HepG2 (cell line): ENCODE results near the gene APBB3. TPM values are rescaled to one million over a fixed set of nuclear protein-coding genes. Genes with fewer than 3 reads are reported as not detected.
A peak's percentile ranks its signal among the peaks of the same experiment; 100 is the strongest.

Source experiments
- ATAC-seq: fragments of 200-7000 bp; cut with Tn5 transposase; 3 replicates; pipeline ENCODE4 v1.9.1; 2020; ENCODE audit warnings: mild to moderate bottlenecking, moderate library complexity
- BruUV-seq: library from RNA; stranded (reverse); fragments of 400-500 nt; replicated peaks from 2 replicates; lab custom pipeline; 2021; lab: Mats Ljungman, UMichigan
- CTCF ChIA-PET: fragments of 300-600 bp; formaldehyde crosslinking; extraction: SDS; loops from one replicate; lab custom pipeline; 2021; ENCODE audit warnings: low total read pairs, inconsistent platforms, low intra/inter-chr PET ratio; lab: Yijun Ruan, JAX
- POLR2A ChIA-PET: fragments of 350-600 bp; sonication (Branson Sonifier 250); formaldehyde crosslinking; loops from one replicate; lab custom pipeline; 2020; ENCODE audit warnings: antibody characterized with exemption, inconsistent platforms; lab: Yijun Ruan, JAX
- DNase-seq: peaks from one replicate; pipeline ENCODE4 v3.0.0-alpha.2; 2015; ENCODE audit warnings: low spot score
- FAIRE-seq: peaks from 3 replicates; lab custom pipeline; 2011; peaks lifted over from hg19 to GRCh38; lab: Jason Lieb, UNC
- H2AFZ ChIP-seq: one replicate; pipeline ENCODE4 v1.6.1; 2011; ENCODE audit warnings: low read length, inconsistent platforms
- H3K27ac ChIP-seq: fragments of 300-600 bp; 3 replicates; pipeline ENCODE4 v1.8.0; 2011; ENCODE audit warnings: mixed run types, mild to moderate bottlenecking, mixed read lengths, low read length, inconsistent platforms; ENCODE audit not compliant: insufficient read depth; ENCODE audit errors: extremely low read length
- H3K27me3 ChIP-seq, 2 experiments: fragments of 200-600 bp in 1 of 2; 2 replicates in 1 of 2; 3 replicates in 1 of 2; pipeline versions ENCODE4 v1.6.0 to v1.8.0; 2011; ENCODE audit warnings: low read length in 2 of 2, mild to moderate bottlenecking in 2 of 2, moderate library complexity in 2 of 2, inconsistent platforms in 1 of 2; ENCODE audit not compliant: insufficient read depth in 2 of 2, control insufficient read depth in 1 of 2
- H3K36me3 ChIP-seq, 2 experiments: fragments of 200-600 bp in 1 of 2; replicated peaks in 1 of 2; 2 replicates in 1 of 2; 3 replicates in 1 of 2; pipeline versions ENCODE4 v1.5.1 to v1.8.0; 2011; ENCODE audit warnings: low read length in 2 of 2, inconsistent platforms in 1 of 2; ENCODE audit not compliant: insufficient read depth in 2 of 2, control insufficient read depth in 1 of 2
- H3K4me1 ChIP-seq: 2 replicates; pipeline ENCODE4 v1.5.1; 2012; ENCODE audit warnings: low read length, inconsistent platforms; ENCODE audit not compliant: insufficient read depth
- H3K4me2 ChIP-seq: 2 replicates; pipeline ENCODE4 v1.6.0; 2011; ENCODE audit warnings: low read depth, low read length, inconsistent platforms
- H3K4me3 ChIP-seq, 3 experiments: fragments of 200-600 bp in 1 of 3; sonication (generic), shearing (Covaris generic) in 1 of 3; replicated peaks in 1 of 3; 2 replicates each; pipeline ENCODE4 v1.5.1; 2011 to 2016; ENCODE audit warnings: low read length in 3 of 3, inconsistent platforms in 2 of 3, low read depth in 2 of 3, mild to moderate bottlenecking in 2 of 3, control low read depth in 1 of 3, mixed read lengths in 1 of 3; ENCODE audit not compliant: insufficient read depth in 1 of 3
- H3K79me2 ChIP-seq: one replicate; pipeline ENCODE4 v1.6.1; 2011; ENCODE audit warnings: low read length, inconsistent platforms; ENCODE audit not compliant: insufficient read depth
- H3K9ac ChIP-seq: 2 replicates; pipeline ENCODE4 v1.6.0; 2011; ENCODE audit warnings: mild to moderate bottlenecking, low read depth, low read length, inconsistent platforms; ENCODE audit not compliant: insufficient read depth
- H3K9me3 ChIP-seq: 2 replicates; pipeline ENCODE4 v1.5.1; 2012; ENCODE audit warnings: mild to moderate bottlenecking, low read length
- H4K20me1 ChIP-seq: 2 replicates; pipeline ENCODE4 v1.6.0; 2011; ENCODE audit warnings: inconsistent platforms, mild to moderate bottlenecking, low read length, moderate library complexity; ENCODE audit not compliant: insufficient read depth
- DZIP1 ChIP-seq: sonication (generic); formaldehyde crosslinking; IDR thresholded peaks from 2 replicates; pipeline ENCODE4 v1.5.0; 2020; ENCODE audit warnings: mild to moderate bottlenecking, missing genetic modification reagents
- KDM2A ChIP-seq: sonication (generic); formaldehyde crosslinking; IDR thresholded peaks from 2 replicates; pipeline ENCODE4 v1.4.0; 2020; ENCODE audit warnings: low read depth, missing genetic modification reagents, borderline replicate concordance
- RELA ChIP-seq: sonication (generic); formaldehyde crosslinking; IDR thresholded peaks from 2 replicates; pipeline ENCODE4 v1.4.0; 2020; ENCODE audit warnings: missing genetic modification reagents
- RFX3 ChIP-seq: IDR thresholded peaks from 2 replicates; pipeline ENCODE4 v1.6.1; 2016; ENCODE audit warnings: missing biosample characterization, missing genetic modification reagents
- SATB2 ChIP-seq: sonication (generic); formaldehyde crosslinking; IDR thresholded peaks from 2 replicates; pipeline ENCODE4 v1.5.0; 2020; ENCODE audit warnings: missing genetic modification reagents
- SP2 ChIP-seq: sonication (generic); formaldehyde crosslinking; IDR thresholded peaks from 2 replicates; pipeline ENCODE4 v1.5.1; 2020; ENCODE audit warnings: mild to moderate bottlenecking, missing genetic modification reagents
- TFAP4 ChIP-seq: sonication (generic); IDR thresholded peaks from 2 replicates; pipeline ENCODE4 v1.6.1; 2016; ENCODE audit warnings: low read depth, borderline replicate concordance
- ZFP41 ChIP-seq: sonication (generic); formaldehyde crosslinking; IDR thresholded peaks from 2 replicates; pipeline ENCODE4 v1.4.0; 2020; ENCODE audit warnings: mild to moderate bottlenecking, missing genetic modification reagents, borderline replicate concordance
- ZFX ChIP-seq: sonication (generic); formaldehyde crosslinking; IDR thresholded peaks from 2 replicates; pipeline ENCODE4 v1.4.0; 2020; ENCODE audit warnings: mild to moderate bottlenecking, low read depth, missing genetic modification reagents, moderate library complexity
- ZNF646 ChIP-seq: sonication (generic); formaldehyde crosslinking; IDR thresholded peaks from 2 replicates; pipeline ENCODE4 v1.9.0; 2021; ENCODE audit warnings: mild to moderate bottlenecking, missing genetic modification reagents
- ZNF720 ChIP-seq: sonication (generic); formaldehyde crosslinking; IDR thresholded peaks from 2 replicates; pipeline ENCODE4 v1.4.0; 2020; ENCODE audit warnings: missing genetic modification reagents
- WGBS: methylation state at CpG from one replicate; pipeline ENCODE4 v1.1.6; 2017; ENCODE audit warnings: low lambda C conversion rate; 5-methylcytosine and 5-hydroxymethylcytosine counted together
- in situ Hi-C: cut with HindIII; loops from 2 replicates; pipeline ENCODE4 v1.10.0; 2017; ENCODE audit warnings: low pct_unique_long_range_greater_than_20kb; ENCODE audit not compliant: extremely low pct_ligation_motif_present
- intact Hi-C: fragments of 100-400 bp; cut with micrococcal nuclease; formaldehyde crosslinking; loops from one replicate; pipeline ENCODE4 v1.10.0; 2022; ENCODE audit not compliant: unreplicated experiment
- polyA plus RNA-seq, 8 experiments: library from polyadenylated mRNA; depleted of rRNA in 3 of 8; stranded (reverse) in 7 of 8; unstranded in 1 of 8; fragments of >200 nt; fragmentation: Illumina TruSeq in 4 of 8; extraction: Trizol in 4 of 8; gene quantifications; 2 replicates each; pipeline versions ENCODE4 v1.2.1 to v1.2.3, GENCODE V29; 2011 to 2016; ENCODE audit warnings: low read depth in 4 of 8, missing spikeins in 1 of 8, mixed read lengths in 1 of 8; ENCODE audit not compliant: insufficient read depth in 1 of 8
- total RNA-seq, 5 experiments: library from RNA; depleted of rRNA; stranded (reverse); fragments of >200 nt; fragmentation: Illumina TruSeq; extraction: Trizol; gene quantifications; 2 replicates each; pipeline ENCODE4 v1.2.3, GENCODE V29; 2016; ENCODE audit warnings: low read depth in 1 of 5

APBB3 gene
- total and polyA plus RNA-seq, 2 of the 13 experiments (the other 11 are each of a cell fraction or from before 2014, with no cell fraction given): 0.38 to 0.78 TPM

- peak; percentile 94 for DNase-seq
- peak within 1 kb of the TSS; percentile 69 for H3K9ac ChIP-seq
- ChIA-PET POLR2A (interaction anchor here (0.8 to 4.5 kb wide), 18 partner anchors 8 to 184 kb away, joined by 3 to 70 read pairs (median 6); partner anchors contain the start of genes ANKHD1, HARS1, HARS2 and IK), CTCF (no interaction called here)
- H3K4me3 ChIP-seq: peak within 1 kb of the TSS; percentile 21 to 69 (median 48); a peak in 5 of 6 replicates
- H3K79me2 ChIP-seq: no peaks in the 10 kb centered on the region
- peak; percentile 95 for FAIRE-seq
- peaks cover 27% of the 10 kb centered on the region for H3K4me1 ChIP-seq
- no peaks in the 10 kb centered on the region for H3K9me3 ChIP-seq
- no peak within 1 kb of the TSS for H2AFZ ChIP-seq
- peak within 1 kb of the TSS; percentile 81 for H3K4me2 ChIP-seq
- WGBS: 93% methylated on average over 15 of the region's 52 CpGs
- H3K36me3 ChIP-seq: peaks cover 12 to 49% of the 10 kb centered on the region in 2 experiments; a peak in 4 of 5 replicates
- no peaks in the 10 kb centered on the region; the same call in none of the 2 replicates for H4K20me1 ChIP-seq
- ATAC-seq: peak; percentile 94
- H3K27ac ChIP-seq: peak within 1 kb of the TSS; percentile 86
- in situ Hi-C loops: no loop called here
- intact Hi-C loops: loop anchor here (1.0 to 5.0 kb wide), 4 partner anchors 9 to 180 kb away; partner anchors contain the start of genes HARS1, HARS2 and TMCO6
- BruUV-seq: no TSS peak
- H3K27me3 ChIP-seq: no peaks in the 10 kb centered on the region
- peak; percentile 79 for TF ChIP-seq SP2 (CRISPR knock-in tag)
- no peak for TF ChIP-seq ZNF720
- no peak for TF ChIP-seq RELA (CRISPR knock-in tag)
- no peak for TF ChIP-seq ZFP41
- peak; percentile 96 for TF ChIP-seq KDM2A
- no peak for TF ChIP-seq RFX3 (CRISPR knock-in tag)
- TF ChIP-seq ZNF646 (CRISPR knock-in tag): no peak
- TF ChIP-seq DZIP1 (CRISPR knock-in tag): no peak
- no peak for TF ChIP-seq ZFX
- no peak for TF ChIP-seq SATB2
- TF ChIP-seq TFAP4: no peak; the same call in 1 of the 2 replicates
Measured at GRCh38 chr5:140547508-140548299, 16.7 kb downstream of the APBB3 start, which contains the start of gene EIF4EBP3. EIF4EBP3 (plus strand) TSS chr5:140547662; CDS start chr5:140547738, 76 bp downstream.
